Measurements from ENCODE around the gene ELOB.

The ELOB gene

DNA sequence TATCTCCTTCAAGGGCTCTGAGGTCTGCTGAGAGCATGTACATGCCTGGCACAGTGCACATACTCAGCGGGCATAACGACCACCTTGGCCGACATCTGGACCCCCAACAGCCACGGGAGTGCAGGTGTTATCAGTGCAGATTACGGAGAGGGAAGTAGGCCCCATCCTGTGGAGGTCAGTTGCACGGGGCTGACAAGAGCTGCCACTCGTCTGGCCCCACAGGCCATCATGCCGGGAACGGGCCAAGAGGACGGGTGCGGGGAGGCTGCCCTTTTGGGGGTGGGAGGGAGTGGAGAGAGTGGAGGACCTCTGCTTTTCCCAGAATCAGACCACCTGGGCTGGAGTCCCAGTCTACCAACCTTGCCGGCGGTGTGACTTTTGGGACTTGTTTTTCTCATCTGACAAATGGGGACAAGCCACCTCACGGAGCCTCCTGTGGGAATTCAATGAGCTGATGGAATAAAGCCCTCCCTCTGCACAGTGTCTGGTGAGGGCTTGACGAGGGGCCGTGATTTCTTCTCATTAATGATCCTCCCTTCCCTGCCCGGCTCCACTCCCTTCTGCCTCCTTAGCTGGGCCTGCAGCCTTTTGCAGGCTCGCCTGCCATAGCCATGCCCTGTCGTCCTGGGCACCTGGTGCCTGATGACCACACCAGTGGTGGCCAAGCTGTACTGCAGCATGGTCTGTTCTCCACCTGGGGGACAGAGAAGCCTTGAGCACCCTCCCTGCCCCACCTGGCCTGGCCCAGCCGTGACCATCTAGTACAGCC, 5.7 kb upstream of the ELOB start:
- no peak for DNase-seq (ENCODE audit: low read depth)

DNA sequence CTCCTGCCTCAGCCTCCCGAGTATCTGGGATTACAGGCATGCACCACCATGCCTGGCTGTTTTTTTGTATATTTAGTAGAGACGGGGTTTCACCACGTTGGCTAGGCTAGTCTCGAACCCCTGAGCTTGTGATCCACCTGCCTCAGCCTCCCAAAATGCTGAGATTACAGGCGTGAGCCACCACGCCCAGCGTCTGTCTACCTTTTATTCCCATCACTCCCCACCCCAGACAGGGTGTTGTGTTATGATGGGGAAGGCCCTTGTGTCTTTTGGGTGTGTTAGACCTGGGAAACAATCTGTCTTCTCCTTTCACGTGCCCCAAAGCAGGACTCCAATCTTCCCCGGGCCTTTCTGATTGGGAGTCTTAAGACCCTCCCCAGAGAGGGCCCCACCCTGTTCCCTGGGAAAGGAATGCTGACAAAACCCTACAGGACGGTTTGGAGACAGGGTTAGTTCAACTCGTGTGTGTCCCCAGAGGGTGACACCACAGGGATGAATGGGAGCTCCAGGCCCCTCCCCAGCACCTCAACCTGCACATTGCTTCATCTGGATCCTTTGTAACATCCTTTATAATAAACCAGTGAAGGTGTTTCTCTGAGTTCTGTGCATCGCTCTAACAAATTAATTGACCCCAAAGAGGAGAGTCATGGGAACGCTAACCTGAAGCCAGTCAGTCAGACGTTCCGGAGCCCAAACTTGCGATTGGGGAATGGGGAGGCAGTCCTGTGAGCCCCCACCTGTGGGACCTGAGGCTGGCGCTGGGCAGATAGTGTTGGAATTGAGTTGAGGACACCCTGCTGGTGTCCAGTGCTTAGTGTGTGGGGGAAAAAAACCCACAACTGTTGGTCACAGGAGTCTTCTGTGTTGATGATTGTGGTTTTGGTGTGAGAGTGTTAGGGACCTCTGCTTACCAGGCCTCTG, 3.2 kb upstream of the ELOB start:
- DNase-seq (ENCODE audit: low read depth) = no peak

DNA sequence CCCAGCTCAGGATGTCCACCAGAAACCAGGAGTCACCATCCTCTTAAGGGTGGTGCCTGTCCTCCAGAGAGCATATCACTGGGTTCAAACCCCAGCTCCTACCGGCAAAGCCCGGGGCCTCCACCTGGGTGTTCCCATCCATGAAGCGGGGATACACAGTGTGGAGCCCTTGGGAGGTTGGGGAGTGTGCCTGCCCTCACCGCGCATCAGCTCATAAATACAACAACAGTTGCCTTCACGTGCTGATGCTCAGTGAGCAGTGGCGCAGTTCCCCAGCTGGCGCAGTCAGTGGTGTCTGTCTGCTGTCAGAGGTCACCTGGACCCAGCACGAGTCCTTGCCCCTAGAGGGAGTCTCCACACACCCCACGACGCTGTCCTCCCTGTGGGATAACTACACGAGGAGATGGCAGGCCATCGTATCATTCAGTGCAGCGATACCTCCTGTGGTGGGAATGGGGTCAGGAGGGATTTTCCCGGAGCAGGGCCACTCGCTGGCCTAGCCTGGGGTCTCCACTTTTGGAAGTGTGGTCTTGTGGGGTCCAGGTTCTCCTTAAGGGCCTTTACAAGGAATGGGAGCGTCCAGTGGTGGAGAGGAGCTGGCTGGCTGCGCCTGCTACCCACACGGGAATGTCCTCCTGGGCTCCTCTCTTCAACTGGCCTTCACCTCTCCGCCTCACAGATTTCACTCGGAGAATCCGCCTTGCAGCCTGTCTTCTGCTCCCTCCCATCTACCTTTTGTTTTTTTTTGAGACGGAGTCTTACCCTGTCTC, 2.3 kb upstream of the ELOB start:
- no peak for DNase-seq (ENCODE audit: low read depth)

DNA sequence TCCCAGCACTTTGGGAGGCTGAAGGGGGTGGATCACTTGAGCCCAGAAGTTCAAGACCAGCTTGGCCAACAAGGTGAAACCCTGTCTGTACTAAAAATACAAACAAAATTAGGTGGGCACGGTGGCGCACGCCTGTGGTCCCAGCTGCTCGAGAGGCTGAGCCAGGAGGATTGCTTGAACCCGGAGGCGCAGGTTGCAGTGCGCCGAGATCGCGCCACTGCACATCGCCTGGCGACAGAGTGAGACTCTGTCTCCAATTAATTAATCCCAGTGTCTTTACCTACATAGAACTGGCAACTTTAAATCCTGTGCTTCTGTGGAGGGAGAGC, 1.5 kb upstream of the ELOB start:
- DNase-seq (ENCODE audit: low read depth) = no peak

DNA sequence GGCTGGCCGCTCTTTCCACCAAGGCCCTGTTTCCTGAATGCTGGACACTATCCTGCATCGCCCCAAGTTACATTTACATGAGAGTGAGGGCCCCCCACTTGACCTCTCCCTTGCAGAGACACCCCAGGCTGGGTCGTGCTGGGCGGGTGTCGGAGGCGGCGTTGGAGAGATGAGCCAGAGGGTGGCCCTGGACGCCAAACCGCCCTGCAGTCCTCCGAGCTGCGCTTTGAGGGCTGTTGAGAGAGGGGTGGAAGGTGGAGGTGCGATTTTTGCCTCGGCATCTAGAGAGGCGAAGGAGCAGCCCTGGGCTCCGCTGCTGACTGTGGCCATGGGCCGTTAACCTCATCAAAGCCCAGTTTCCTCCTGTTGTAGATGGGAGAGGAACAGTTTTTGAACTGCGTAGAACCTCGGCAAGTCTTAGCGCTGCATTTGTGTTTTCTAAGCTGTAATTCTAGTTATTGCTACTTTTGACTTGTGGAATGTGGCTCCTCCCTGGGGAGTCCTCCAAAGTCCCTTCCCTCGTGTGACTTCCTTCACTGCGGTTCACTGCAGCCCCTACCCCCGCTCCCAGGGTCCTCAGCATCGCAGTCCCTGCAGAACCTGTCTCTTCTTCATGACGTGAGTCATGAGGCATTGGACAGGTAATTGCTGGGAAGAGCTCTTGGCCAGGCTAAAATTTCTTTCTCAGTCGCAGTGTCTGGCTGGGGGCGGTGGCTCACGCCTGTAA, 986 bp upstream of the ELOB start:
- DNase-seq (ENCODE audit: low read depth) = no peak

DNA sequence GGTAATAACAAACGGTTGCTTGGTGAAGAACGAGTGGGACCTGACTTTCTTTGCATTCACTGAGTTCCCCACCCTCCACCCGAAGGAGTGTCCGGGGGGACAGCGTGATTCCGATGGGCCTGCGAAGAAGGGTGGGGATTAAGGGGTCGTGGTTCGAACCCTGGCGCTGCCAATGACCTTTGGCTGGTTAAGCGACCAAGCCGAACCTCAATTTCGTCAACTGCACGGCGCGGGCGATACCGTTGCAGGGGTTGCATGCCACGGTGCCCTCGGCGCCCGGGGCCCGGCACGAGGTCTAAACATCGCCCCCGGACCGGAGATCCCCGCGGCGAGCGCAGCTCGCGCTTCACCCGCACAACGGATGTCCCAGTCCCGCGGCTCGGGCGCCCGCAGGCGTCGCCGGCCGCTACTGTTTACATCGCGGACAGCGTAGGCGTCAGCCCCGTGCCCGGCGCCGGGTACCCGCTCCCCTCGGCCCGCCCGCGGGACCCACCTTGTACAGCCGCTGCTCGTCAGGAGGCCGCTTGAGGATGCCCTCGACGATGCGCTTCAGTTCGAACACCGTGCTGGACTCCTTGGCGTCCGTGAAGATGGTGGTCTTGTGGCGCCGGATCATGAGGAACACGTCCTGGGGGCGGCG, 460 bp downstream of the ELOB start:
- no peak for DNase-seq (ENCODE audit: low read depth)

DNA sequence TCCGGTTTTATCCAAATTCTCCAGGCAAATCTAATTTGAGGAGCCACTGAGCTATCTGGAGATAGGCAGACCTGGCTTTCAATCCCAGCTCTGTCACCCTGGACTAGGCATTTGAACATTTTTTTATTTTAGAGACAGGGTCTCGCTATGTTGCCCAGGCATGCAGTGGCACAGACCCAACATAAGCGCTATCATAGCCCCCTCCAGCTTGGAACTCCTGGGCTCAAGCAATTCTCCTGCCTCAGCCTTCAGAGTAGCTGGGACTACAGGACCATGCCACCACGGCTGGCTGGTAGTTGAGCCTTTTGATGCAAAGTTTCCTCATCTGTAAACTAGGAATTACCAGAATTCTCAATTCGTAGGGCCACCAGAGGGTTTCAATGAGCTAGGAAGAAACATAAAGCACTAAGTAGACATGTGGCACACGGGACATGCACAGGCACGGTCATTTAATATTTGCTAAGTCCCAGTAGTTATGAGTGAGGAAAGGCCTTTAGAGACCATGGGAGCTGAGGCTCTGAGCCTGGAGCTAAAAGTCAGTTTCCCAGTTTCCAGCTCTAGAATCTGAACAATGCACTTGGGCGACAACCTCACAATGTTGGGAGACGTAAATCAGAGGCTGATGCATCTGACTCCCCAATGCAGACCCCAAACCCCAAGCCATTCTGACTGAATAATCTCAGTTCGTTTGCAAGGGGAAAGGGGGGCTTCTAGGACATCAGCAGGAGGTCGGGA, 1.1 kb downstream of the ELOB start:
- DNase-seq (ENCODE audit: low read depth) = no peak

DNA sequence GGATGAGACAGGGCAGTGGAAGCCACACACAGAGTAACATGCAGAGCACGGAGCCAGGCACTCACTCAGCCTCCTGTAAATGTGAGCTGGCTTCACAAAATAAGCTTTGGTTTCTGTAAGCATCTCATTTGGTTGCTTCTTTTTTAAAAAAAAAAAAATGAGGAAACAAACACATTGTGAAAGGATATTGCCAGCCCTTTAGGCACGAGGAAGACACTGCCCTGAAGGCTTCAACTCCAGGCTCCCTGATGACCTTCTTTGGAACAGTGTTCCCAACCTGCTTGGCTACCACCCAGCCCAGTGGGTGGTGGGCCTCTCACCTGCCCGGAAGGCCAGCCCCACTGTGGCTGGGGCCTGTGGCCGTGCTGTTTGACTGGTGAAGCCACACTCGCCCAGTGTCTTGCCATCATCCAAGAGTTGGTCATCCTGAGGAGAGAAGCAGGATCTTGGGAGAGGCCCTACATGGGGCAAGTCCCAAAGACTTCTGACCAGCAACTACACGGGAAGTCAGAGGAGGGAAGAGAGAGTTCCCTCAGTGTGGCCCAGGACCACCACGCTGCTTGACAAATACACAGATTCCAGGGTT, 1.9 kb downstream of the ELOB start:
- DNase-seq (ENCODE audit: low read depth) = no peak

DNA sequence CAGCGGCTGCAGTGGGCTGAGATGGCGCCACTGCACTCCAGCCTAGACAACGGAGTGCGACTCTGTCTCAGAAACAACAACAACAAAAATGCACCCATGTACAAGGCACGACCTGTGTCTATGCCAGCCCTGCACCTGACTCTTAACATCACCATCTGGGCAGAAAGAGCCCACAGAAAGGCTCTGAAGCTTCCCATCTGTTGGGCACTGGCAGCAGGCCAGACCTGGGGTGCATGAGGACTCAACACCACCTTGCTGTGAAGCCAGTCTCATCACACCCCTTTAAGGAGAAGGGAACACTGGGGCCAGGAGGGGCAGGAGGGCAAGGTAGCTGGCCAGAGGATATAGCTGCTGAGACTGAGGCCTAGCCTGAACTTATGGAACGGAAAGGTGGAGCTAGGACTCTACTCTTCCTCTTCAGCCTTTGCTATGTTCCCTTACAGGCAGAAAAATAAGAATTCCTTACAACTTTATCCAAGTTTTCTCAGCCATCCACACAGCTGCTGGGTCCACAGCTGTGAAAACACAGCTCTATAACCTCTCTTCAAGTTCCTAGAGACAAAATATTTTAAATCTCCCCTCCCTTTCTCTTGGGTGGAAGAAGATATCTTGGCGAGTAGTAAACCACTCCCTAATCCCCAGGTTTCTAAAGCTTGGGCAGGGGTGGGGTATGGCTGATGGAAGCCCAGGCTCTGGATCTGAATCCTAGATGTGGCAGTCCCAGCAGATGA, 2.8 kb downstream of the ELOB start:
- DNase-seq (ENCODE audit: low read depth) = no peak

DNA sequence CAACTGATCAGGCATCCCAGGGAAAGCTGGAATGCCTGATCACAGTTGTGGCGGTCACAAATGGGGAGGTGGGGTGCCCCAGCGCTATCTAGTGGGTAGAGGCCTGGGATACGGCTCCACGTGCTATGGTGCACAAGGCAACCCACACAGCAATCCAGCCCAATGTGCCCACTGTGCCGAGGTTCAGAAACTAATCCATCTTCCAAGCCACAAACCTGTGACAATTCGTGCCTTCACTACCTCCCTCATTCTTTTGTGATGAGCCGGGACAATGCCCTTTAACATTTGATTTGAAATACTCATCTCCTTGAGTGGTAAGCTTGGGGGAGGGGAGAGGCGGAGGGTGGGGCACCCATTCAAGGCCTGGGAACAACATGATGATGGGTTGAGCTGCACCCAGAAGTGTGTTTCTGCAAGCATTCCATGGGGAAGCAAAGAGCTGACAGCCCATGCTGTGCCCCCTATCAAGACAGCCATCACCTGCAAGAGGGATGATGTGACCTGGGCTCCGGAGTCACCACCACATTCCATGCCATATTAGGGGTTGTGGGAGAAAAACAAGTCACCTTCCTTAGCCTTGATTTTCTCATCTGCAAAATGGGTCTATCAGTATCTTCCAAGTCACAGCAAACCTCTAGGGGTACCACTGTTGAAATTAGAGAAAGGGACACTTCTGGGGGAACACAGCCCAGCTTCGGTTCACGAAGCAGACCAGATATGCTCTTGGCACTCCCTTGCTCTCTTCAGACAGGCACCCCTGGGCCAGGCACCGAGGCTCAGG, 3.7 kb downstream of the ELOB start:
- no peak for DNase-seq (ENCODE audit: low read depth)

DNA sequence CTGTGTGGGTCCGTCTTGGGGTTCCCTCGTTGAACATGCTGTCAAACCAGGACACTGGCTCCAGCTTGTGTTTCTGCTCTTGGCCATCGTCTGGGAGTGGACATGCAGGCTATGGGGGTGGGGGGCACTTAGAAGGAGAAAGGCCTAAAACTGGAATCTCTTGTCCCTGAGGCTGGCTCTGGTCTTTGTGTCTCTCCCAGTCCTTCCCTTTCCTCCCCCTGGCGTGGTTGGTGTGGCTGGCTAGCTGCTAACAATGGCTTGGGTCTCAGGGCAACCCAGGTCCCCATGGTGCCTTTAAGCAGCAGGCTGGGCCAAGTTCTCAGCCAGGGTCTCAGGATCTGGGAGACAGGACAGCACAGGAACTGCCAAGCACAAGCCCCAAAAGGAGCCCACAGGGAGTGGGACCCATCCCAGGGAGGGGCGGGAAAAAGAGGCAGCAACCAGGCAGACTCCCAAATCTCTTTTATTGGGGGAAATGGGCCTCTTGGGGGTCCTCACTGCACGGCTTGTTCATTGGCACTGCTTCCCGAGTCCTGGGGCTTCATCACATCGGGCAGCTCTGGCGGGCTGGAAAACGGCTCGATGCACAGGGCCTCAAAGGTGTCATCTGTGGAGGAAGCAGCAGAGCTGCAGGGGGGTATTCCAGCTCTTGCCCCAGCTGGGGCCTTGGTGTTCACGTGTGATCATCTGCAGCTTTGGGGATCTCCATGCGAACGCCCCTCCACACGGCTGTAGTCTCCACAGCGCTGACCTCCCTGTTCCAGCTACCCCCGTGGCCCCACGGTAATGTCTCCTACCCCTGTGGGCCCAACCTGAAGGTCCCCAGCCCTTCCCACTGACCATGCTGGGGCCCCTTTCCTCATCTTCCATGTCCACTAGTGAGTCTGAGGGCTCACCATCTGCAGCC, 5.3 kb downstream of the ELOB start:
- DNase-seq (ENCODE audit: low read depth) = no peak

DNA sequence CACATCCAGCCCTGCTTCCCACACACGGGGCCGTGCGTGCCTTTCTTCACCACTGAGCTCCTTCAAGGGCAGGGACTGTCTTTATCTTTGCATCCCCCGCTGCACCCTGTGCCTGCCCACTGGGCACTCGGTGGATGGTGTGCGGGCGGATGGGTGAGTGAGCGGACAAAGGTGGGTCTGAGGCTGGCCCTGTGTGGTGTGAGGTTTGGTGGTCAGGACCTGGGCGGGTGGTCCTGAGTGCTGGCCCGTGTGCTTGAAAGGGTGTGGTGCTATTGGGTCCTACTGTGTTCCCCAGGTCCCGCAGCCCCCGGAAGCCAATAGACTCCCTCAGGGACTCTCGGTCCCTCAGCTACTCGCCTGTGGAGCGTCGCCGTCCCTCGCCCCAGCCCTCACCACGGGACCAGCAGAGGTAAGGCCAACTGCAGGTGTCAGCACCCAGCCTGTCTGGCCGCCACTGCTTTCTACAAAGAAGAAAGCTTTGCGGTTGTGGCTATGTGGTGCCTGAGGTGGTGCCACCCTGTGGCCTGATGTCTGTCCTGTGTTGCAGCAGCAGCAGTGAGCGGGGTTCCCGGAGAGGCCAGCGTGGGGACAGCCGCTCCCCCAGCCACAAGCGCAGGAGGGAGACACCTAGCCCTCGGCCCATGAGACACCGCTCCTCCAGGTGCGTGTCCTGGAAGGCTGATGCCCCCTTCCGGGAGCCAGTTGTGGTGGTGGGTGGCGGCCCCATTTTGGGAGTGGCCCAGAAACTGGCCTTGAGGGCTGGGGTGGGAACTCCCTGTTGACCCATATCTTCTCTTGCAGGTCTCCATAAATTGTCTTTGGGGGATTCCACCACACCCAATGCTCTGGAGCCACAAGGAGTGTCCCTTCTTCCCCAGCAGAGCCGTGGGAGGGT, 6.8 kb downstream of the ELOB start:
- DNase-seq (ENCODE audit: low read depth) = no peak

DNA sequence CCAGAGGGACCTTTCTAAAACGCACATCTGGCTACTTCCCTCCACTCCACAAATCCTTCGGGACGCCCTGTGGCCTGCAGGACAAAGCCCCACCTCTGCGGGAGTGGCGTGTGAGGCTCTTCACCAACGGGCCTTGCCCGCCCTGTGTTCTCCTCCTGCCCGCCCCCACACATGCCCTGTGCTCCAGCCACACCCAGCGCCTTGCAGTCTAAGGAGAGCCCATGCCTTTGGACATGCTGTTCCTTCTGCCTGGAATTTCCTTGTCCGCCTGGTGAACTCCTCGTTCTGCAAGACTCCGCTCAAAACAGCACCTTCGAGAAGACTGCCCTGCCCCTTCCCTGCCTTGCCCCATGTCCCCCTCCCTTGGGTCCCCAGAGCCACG, 7.4 kb downstream of the ELOB start:
- no peak for DNase-seq (ENCODE audit: low read depth)

DNA sequence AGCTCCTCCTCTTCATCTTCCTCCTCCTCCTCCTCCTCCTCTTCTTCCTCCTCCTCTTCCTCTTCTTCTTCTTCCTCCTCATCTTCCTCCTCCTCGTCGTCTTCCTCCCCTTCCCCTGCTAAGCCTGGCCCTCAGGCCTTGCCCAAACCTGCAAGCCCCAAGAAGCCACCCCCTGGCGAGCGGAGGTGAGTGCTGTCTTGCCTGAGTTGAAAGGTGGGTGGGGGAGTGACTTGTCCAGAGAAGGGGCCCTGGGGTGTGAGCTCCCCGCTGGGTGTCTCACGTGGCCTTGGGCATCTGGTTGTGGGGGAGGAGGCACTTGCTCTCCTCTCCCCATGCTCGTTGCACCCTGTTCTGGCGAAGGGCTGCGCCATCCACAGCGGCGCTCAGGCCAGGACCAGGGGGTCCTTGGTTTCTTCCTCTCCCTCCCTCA, 8.0 kb downstream of the ELOB start:
- no peak for DNase-seq (ENCODE audit: low read depth)

DNA sequence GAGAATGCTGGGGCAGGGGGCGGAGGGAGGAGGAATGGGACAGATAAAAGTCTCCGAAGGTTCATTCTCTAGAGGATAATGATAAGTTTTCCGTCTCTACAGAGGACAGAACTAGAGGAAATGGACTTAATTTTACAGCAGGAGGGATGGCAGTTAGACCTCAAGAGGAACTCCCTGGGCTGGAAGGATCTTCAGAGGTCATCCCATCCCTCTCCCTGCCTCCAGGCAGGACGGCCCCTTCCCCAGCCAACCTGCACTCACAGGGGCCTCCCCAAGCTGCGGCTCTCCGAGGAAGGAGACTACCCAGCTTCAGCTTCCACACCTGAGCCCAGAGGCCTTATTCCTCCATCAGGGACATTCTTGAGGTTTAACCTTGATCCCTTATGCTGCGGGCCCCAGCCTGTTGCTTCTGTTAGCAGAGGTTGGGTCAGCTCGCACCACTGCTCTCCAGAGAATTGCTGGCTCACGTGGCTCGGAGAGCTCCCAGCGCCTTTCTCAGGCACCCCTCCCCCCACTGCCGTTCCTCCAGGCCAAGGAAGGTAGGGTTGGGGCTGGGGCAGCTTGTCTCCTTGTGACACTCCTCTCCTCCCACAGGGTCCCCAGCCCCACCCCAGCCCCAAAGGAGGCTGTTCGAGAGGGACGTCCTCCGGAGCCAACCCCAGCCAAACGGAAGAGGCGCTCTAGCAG, 8.5 kb downstream of the ELOB start:
- no peak for DNase-seq (ENCODE audit: low read depth)

DNA sequence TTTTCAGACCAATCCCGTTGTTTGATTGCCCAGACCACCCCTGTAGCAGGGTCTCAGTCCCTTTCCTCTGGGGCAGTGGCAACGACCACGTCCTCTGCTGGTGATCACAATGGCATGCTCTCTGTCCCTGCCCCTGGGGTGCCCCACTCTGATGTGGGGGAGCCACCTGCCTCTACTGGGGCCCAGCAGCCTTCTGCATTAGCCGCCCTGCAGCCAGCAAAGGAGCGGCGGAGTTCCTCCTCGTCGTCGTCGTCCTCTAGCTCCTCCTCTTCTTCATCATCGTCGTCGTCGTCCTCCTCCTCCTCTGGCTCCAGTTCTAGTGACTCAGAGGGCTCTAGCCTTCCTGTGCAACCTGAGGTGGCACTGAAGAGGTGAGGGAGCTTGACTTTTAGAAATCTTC, 9.2 kb downstream of the ELOB start:
- DNase-seq (ENCODE audit: low read depth) = no peak
